ENCODE measurements around the gene ATP6V1B1. TPM values are rescaled to one million over a fixed set of nuclear protein-coding genes. Genes with fewer than 3 reads are reported as not detected.
A peak's percentile ranks its signal among the peaks of the same experiment; 100 is the strongest.

Gene ATP6V1B1
- total RNA-seq, 3 donors from 2014 or later (not counting 1 experiment from before 2014, with no cell fraction given) = not detected

DNA sequence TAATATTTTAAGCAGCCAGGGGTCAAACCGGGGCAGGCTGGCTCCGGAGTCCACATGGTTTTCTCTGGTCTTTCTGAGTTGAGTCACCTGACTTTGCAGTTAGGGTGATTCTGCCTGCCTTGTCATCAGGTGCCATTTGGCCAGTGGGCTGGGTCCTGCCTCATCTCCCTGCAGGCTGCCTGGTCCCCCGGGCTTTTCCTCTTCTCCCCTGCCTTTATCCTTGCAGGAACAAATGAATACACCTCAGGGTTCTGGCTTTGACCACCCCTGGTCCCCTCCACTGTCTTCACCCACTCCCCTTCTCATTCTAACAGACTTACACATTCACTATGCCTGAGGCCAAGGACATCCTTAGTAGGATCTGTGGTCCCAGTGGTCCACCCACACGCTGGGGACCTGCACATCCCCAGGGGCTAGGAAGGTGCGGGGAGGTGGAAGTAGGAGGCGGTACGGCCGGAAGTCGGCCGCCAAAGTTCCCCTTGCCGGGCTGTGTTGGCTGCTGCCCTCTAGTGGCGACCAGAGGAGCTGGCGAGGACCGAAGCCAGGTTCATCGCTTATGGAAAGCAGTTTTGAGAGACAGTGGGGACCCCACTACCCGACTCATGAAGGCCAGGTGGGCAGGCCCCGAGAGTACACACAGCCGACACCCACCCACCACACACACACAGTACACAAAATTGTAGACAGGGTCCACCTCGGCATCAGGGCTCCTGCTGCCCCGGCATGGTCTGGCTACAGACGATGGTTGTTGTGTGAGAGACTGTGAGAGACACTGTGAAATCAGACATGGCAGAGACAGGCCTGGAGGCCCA is 65.3 kb downstream of the ATP6V1B1 start:
- peaks cover 0 to 4% of the 10 kb centered on the region in 2 donors for H3K27me3 Mint-ChIP-seq (ENCODE audit: low read depth in 2 of 2)
- TF ChIP-seq, protein P1, sequence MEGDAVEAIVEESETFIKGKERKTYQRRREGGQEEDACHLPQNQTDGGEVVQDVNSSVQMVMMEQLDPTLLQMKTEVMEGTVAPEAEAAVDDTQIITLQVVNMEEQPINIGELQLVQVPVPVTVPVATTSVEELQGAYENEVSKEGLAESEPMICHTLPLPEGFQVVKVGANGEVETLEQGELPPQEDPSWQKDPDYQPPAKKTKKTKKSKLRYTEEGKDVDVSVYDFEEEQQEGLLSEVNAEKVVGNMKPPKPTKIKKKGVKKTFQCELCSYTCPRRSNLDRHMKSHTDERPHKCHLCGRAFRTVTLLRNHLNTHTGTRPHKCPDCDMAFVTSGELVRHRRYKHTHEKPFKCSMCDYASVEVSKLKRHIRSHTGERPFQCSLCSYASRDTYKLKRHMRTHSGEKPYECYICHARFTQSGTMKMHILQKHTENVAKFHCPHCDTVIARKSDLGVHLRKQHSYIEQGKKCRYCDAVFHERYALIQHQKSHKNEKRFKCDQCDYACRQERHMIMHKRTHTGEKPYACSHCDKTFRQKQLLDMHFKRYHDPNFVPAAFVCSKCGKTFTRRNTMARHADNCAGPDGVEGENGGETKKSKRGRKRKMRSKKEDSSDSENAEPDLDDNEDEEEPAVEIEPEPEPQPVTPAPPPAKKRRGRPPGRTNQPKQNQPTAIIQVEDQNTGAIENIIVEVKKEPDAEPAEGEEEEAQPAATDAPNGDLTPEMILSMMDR (IDR thresholded peaks at IDR 0.05) = peak; percentile 91
- Histone ChIP-seq H3K27ac (ENCODE audit: low read length) (no peak overlapping the region), H3K4me1 (ENCODE audit: control insufficient read depth, insufficient read depth, low read length) (peaks cover 10% of the 10 kb centered on the region), H3K9me3 (ENCODE audit: control insufficient read depth, insufficient read depth, low read length) (no peaks in the 10 kb centered on the region), H3K36me3 (ENCODE audit: control insufficient read depth, insufficient read depth, low read length) (no peaks in the 10 kb centered on the region), H3K4me3 (ENCODE audit: low read length) (peak overlapping the region; percentile 18), H3K27me3 (ENCODE audit: control insufficient read depth, insufficient read depth, low read length) (no peaks in the 10 kb centered on the region)
- ATAC-seq (peak; percentile 96 to 100 (median 100)), DNase-seq (peak; percentile 75 to 91)
- H3K9me3 Mint-ChIP-seq = no peaks in the 10 kb centered on the region
- peaks cover 9 to 10% of the 10 kb centered on the region in 2 donors for H3K4me1 Mint-ChIP-seq
- 27% methylated on average over 21 of the region's 21 CpGs for WGBS (ENCODE audit: insufficient coverage)
- no peaks in the 10 kb centered on the region for H3K36me3 Mint-ChIP-seq
- H3K27ac Mint-ChIP-seq = peak overlapping the region in 1 of 2 donors; percentile 70
- intact Hi-C loops (cut with micrococcal nuclease) = loop anchor here (1.0 kb wide), 1 partner anchor 36 kb away; no protein-coding TSS in a partner anchor
- peak overlapping the region; percentile 62 for H3K4me3 Mint-ChIP-seq

DNA sequence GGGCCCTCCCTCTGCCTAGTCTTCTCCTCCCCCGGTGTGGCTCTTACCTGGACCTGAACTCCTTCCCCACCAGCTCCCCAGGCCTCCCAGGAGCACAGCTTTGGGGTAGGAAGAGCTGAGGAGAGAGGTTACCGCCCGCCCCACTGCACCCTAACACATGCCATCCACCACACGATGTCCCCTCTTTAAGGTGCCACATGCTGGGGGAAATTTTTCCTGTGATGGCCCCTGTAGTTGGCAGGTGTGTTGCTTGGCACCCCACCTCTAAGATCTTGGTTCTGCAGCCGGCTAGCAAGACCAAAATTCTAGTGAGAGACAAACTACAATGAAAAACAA is 65.9 kb downstream of the ATP6V1B1 start:
- no peaks in the 10 kb centered on the region for H3K27me3 ChIP-seq (ENCODE audit: control insufficient read depth, insufficient read depth, low read length)
- H3K27ac Mint-ChIP-seq = peak overlapping the region in 1 of 2 donors; percentile 70
- 100% methylated on average over 1 of the region's 5 CpGs for WGBS (ENCODE audit: insufficient coverage)
- peaks cover 10% of the 10 kb centered on the region for H3K4me1 ChIP-seq (ENCODE audit: control insufficient read depth, insufficient read depth, low read length)
- DNase-seq = no peak
- H3K27me3 Mint-ChIP-seq (ENCODE audit: low read depth in 2 of 2) = peaks cover 0 to 4% of the 10 kb centered on the region in 2 donors
- H3K4me3 ChIP-seq (ENCODE audit: low read length) = no peak overlapping the region
- no peak for ATAC-seq
- no peaks in the 10 kb centered on the region for H3K36me3 ChIP-seq (ENCODE audit: control insufficient read depth, insufficient read depth, low read length)
- no peaks in the 10 kb centered on the region for H3K9me3 ChIP-seq (ENCODE audit: control insufficient read depth, insufficient read depth, low read length)
- no peaks in the 10 kb centered on the region for H3K9me3 Mint-ChIP-seq
- intact Hi-C loops (cut with micrococcal nuclease) = loop anchor here (1.0 kb wide), 1 partner anchor 36 kb away; no protein-coding TSS in a partner anchor
- H3K36me3 Mint-ChIP-seq = no peaks in the 10 kb centered on the region
- H3K27ac ChIP-seq (ENCODE audit: low read length) = no peak overlapping the region
- TF ChIP-seq, protein P1 (IDR thresholded peaks at IDR 0.05) = no peak
- H3K4me3 Mint-ChIP-seq = no peak overlapping the region
- H3K4me1 Mint-ChIP-seq = peaks cover 8% of the 10 kb centered on the region in 2 donors

GRCh38 chr2:71001981-71002570 is 66.4 kb downstream of the ATP6V1B1 start:
- H3K4me1 ChIP-seq (ENCODE audit: control insufficient read depth, insufficient read depth, low read length) = peaks cover 10% of the 10 kb centered on the region
- H3K4me3 Mint-ChIP-seq = no peak overlapping the region
- no peaks in the 10 kb centered on the region for H3K9me3 Mint-ChIP-seq
- no peaks in the 10 kb centered on the region for H3K36me3 Mint-ChIP-seq
- no peaks in the 10 kb centered on the region for H3K36me3 ChIP-seq (ENCODE audit: control insufficient read depth, insufficient read depth, low read length)
- TF ChIP-seq, protein P1 (IDR thresholded peaks at IDR 0.05) = no peak
- peaks cover 8% of the 10 kb centered on the region in 2 donors for H3K4me1 Mint-ChIP-seq
- no peak overlapping the region for H3K4me3 ChIP-seq (ENCODE audit: low read length)
- peaks cover 0 to 4% of the 10 kb centered on the region in 2 donors for H3K27me3 Mint-ChIP-seq (ENCODE audit: low read depth in 2 of 2)
- 85% methylated on average over 8 of the region's 11 CpGs for WGBS (ENCODE audit: insufficient coverage)
- intact Hi-C loops (cut with micrococcal nuclease) = loop anchor here (1.0 kb wide), 1 partner anchor 37 kb away; no protein-coding TSS in a partner anchor
- no peak overlapping the region for H3K27ac ChIP-seq (ENCODE audit: low read length)
- H3K9me3 ChIP-seq (ENCODE audit: control insufficient read depth, insufficient read depth, low read length) = no peaks in the 10 kb centered on the region
- no peak overlapping the region for H3K27ac Mint-ChIP-seq
- DNase-seq (no peak), ATAC-seq (no peak)
- no peaks in the 10 kb centered on the region for H3K27me3 ChIP-seq (ENCODE audit: control insufficient read depth, insufficient read depth, low read length)

All from natural killer cell (primary cell).